Caco-2 (cell line): ENCODE results near the gene PFDN1. TPM values are rescaled to one million over a fixed set of nuclear protein-coding genes. Genes with fewer than 3 reads are reported as not detected.

Source experiments
- BruUV-seq: library from RNA; stranded (reverse); fragments of 400-500 nt; replicated peaks from 2 replicates; lab custom pipeline; 2021; lab: Mats Ljungman, UMichigan
- CTCF ChIA-PET: fragments of 300-600 bp; sonication (Branson Sonifier 250); formaldehyde crosslinking; loops from one replicate; lab custom pipeline; 2022; ENCODE audit warnings: antibody characterized with exemption; lab: Charles Lee
- POLR2A ChIA-PET: fragments of 300-600 bp; sonication (Branson Sonifier 250); formaldehyde crosslinking; loops from one replicate; lab custom pipeline; 2022; ENCODE audit warnings: antibody characterized with exemption; lab: Charles Lee
- DNase-seq, 2 experiments: peaks; one replicate each; pipeline versions ENCODE4 v3.0.0 to v3.0.0-alpha.2; 2020 to 2022
- H3K27me3 ChIP-seq: replicated peaks from 2 replicates; pipeline ENCODE4 v1.6.0; 2011; ENCODE audit warnings: low read length; ENCODE audit not compliant: control insufficient read depth, insufficient read depth
- H3K36me3 ChIP-seq: 2 replicates; pipeline ENCODE4 v1.5.1; 2011; ENCODE audit warnings: low read length; ENCODE audit not compliant: control insufficient read depth, insufficient read depth
- H3K4me1 ChIP-seq: fragments of 250-450 bp; sonication (Bioruptor Pico); 2 replicates; pipeline ENCODE4 v1.5.1; 2020; ENCODE audit warnings: mild to moderate bottlenecking
- H3K4me3 ChIP-seq: 2 replicates; pipeline ENCODE4 v1.5.1; 2011; ENCODE audit warnings: low read depth, mild to moderate bottlenecking, control low read depth, low read length
- H3K9me3 ChIP-seq: fragments of 250-450 bp; sonication (Bioruptor Pico); 2 replicates; pipeline ENCODE4 v1.5.1; 2020; ENCODE audit warnings: mild to moderate bottlenecking, moderate library complexity
- H3K27ac Mint-ChIP-seq: one replicate; pipeline ENCODE4 v1.8.0; 2022; ENCODE audit warnings: mixed read lengths; ENCODE audit not compliant: unreplicated experiment
- H3K27me3 Mint-ChIP-seq: one replicate; pipeline ENCODE4 v1.8.0; 2022; ENCODE audit warnings: mixed read lengths; ENCODE audit not compliant: insufficient read depth, unreplicated experiment
- H3K36me3 Mint-ChIP-seq: one replicate; pipeline ENCODE4 v1.8.0; 2022; ENCODE audit warnings: mild to moderate bottlenecking, mixed read lengths; ENCODE audit not compliant: insufficient read depth, unreplicated experiment
- H3K4me1 Mint-ChIP-seq: one replicate; pipeline ENCODE4 v1.8.0; 2022; ENCODE audit warnings: low read depth, mixed read lengths; ENCODE audit not compliant: unreplicated experiment
- H3K4me3 Mint-ChIP-seq: one replicate; pipeline ENCODE4 v1.8.0; 2022; ENCODE audit warnings: mild to moderate bottlenecking, moderate library complexity, mixed read lengths; ENCODE audit not compliant: unreplicated experiment
- H3K9me3 Mint-ChIP-seq: one replicate; pipeline ENCODE4 v1.8.0; 2022; ENCODE audit warnings: mixed read lengths; ENCODE audit not compliant: unreplicated experiment
- CTCF ChIP-seq, 2 experiments: fragments of 200-600 bp in 1 of 2; IDR thresholded peaks; 1 replicate in 1 of 2; 2 replicates in 1 of 2; pipeline versions ENCODE4 v1.5.1 to v1.8.0; 2011 to 2022; ENCODE audit warnings: antibody characterized with exemption in 1 of 2, control low read depth in 1 of 2, inconsistent platforms in 1 of 2, low read depth in 1 of 2, low read length in 1 of 2, mild to moderate bottlenecking in 1 of 2, moderate library complexity in 1 of 2; ENCODE audit not compliant: insufficient read depth in 1 of 2, severe bottlenecking in 1 of 2, unreplicated experiment in 1 of 2
- intact Hi-C: fragments of 100-400 bp; cut with micrococcal nuclease; formaldehyde crosslinking; loops from one replicate; pipeline ENCODE4 v1.10.0; 2022; ENCODE audit not compliant: unreplicated experiment
- total RNA-seq: library from RNA; stranded (reverse); gene quantifications from 2 replicates; pipeline ENCODE4 v1.2.3, GENCODE V29; 2022

Gene PFDN1
- total RNA-seq, 1 experiment from 2014 or later: 81.1 TPM

GRCh38 chr5:140214831-140215230, 88.1 kb downstream of the PFDN1 start:
- Histone ChIP-seq H3K27me3 (no peaks in the 10 kb centered on the region), H3K9me3 (no peaks in the 10 kb centered on the region), H3K4me3 (no peak overlapping the region), H3K36me3 (no peaks in the 10 kb centered on the region), H3K4me1 (peaks cover 41% of the 10 kb centered on the region)
- ChIA-PET POLR2A (no interaction called here), CTCF (no interaction called here)
- Mint-ChIP-seq H3K4me1 (peaks cover 35% of the 10 kb centered on the region), H3K27me3 (no peaks in the 10 kb centered on the region), H3K27ac (no peak overlapping the region), H3K36me3 (peaks cover 11% of the 10 kb centered on the region), H3K9me3 (no peaks in the 10 kb centered on the region), H3K4me3 (no peak overlapping the region)
- intact Hi-C loops: loop anchor here (10.0 kb wide), 1 partner anchor 430 kb away; the partner anchor contains the start of genes IK and NDUFA2
- BruUV-seq: no TSS peak
- no peak for DNase-seq
- no peak for TF ChIP-seq CTCF (IDR thresholded peaks at IDR 0.05; ENCODE audit: insufficient read depth in 1 of 2, low read depth in 1 of 2, low read length in 1 of 2, severe bottlenecking in 1 of 2, unreplicated experiment in 1 of 2)

GRCh38 chr5:140213370-140213983, 89.4 kb downstream of the PFDN1 start:
- Histone ChIP-seq H3K4me1 (peaks cover 30% of the 10 kb centered on the region), H3K27me3 (no peaks in the 10 kb centered on the region), H3K36me3 (no peaks in the 10 kb centered on the region), H3K4me3 (no peak overlapping the region), H3K9me3 (no peaks in the 10 kb centered on the region)
- BruUV-seq: no TSS peak
- DNase-seq: no peak
- CTCF ChIA-PET: no interaction called here
- H3K36me3 Mint-ChIP-seq: peaks cover 11% of the 10 kb centered on the region
- no peak for TF ChIP-seq CTCF (IDR thresholded peaks at IDR 0.05; ENCODE audit: insufficient read depth in 1 of 2, low read depth in 1 of 2, low read length in 1 of 2, severe bottlenecking in 1 of 2, unreplicated experiment in 1 of 2)
- H3K4me1 Mint-ChIP-seq: peaks cover 24% of the 10 kb centered on the region
- H3K27me3 Mint-ChIP-seq: no peaks in the 10 kb centered on the region
- intact Hi-C loops: loop anchor here (10.0 kb wide), 1 partner anchor 431 kb away; the partner anchor contains the start of genes IK and NDUFA2
- H3K4me3 Mint-ChIP-seq: no peak overlapping the region
- POLR2A ChIA-PET: no interaction called here
- H3K9me3 Mint-ChIP-seq: no peaks in the 10 kb centered on the region
- no peak overlapping the region for H3K27ac Mint-ChIP-seq

- H3K36me3 ChIP-seq: no peaks in the 10 kb centered on the region
- no peak for TF ChIP-seq CTCF (IDR thresholded peaks at IDR 0.05; ENCODE audit: insufficient read depth in 1 of 2, low read depth in 1 of 2, low read length in 1 of 2, severe bottlenecking in 1 of 2, unreplicated experiment in 1 of 2)
- no peaks in the 10 kb centered on the region for H3K9me3 ChIP-seq
- H3K4me3 Mint-ChIP-seq: no peak overlapping the region
- BruUV-seq: TSS peak; percentile 15
- DNase-seq: no peak
- H3K4me1 ChIP-seq: no peaks in the 10 kb centered on the region
- H3K4me1 Mint-ChIP-seq: peaks cover 7% of the 10 kb centered on the region
- peaks cover 8% of the 10 kb centered on the region for H3K36me3 Mint-ChIP-seq
- ChIA-PET CTCF (no interaction called here), POLR2A (no interaction called here)
- H3K27ac Mint-ChIP-seq: no peak overlapping the region
- H3K9me3 Mint-ChIP-seq: no peaks in the 10 kb centered on the region
- intact Hi-C loops: no loop called here
- H3K27me3 Mint-ChIP-seq: no peaks in the 10 kb centered on the region
- no peak overlapping the region for H3K4me3 ChIP-seq
- H3K27me3 ChIP-seq: no peaks in the 10 kb centered on the region
Observed at GRCh38 chr5:140208065-140208464, 94.8 kb downstream of the PFDN1 start.
